ENCODE measurements around the gene COL17A1.

COL17A1 gene

GRCh38 chr10:104092749-104093148, 7.1 kb upstream of the COL17A1 start:
- DNase-seq, result no peak

GRCh38 chr10:104090611-104091010, 4.9 kb upstream of the COL17A1 start:
- no peak for DNase-seq

GRCh38 chr10:104089621-104090020, 3.9 kb upstream of the COL17A1 start:
- no peak for DNase-seq

GRCh38 chr10:104088239-104088638, 2.6 kb upstream of the COL17A1 start:
- no peak for DNase-seq

- no peak for DNase-seq
Observed at GRCh38 chr10:104084482-104085142, 1.1 kb downstream of the COL17A1 start.

GRCh38 chr10:104081998-104082397, 3.7 kb downstream of the COL17A1 start:
- DNase-seq, result no peak

GRCh38 chr10:104080762-104081161, 4.9 kb downstream of the COL17A1 start:
- DNase-seq, result no peak

GRCh38 chr10:104077663-104078151, 8.0 kb downstream of the COL17A1 start:
- no peak for DNase-seq

- no peak for DNase-seq
Observed at GRCh38 chr10:104077247-104077646, 8.4 kb downstream of the COL17A1 start.

- no peak for DNase-seq
Observed at GRCh38 chr10:104076743-104077160, 8.9 kb downstream of the COL17A1 start.

- no peak for DNase-seq
Observed at GRCh38 chr10:104074505-104074904, 11.2 kb downstream of the COL17A1 start.

- no peak for DNase-seq
Observed at GRCh38 chr10:104072786-104073185, 12.9 kb downstream of the COL17A1 start.

- DNase-seq, result no peak
Observed at GRCh38 chr10:104069613-104070012, 16.1 kb downstream of the COL17A1 start.

GRCh38 chr10:104067525-104067924, 18.2 kb downstream of the COL17A1 start:
- DNase-seq, result no peak

- no peak for DNase-seq
Observed at GRCh38 chr10:104066945-104067344, 18.7 kb downstream of the COL17A1 start.

- DNase-seq, result no peak
Observed at GRCh38 chr10:104065748-104066147, 19.9 kb downstream of the COL17A1 start.

GRCh38 chr10:104061196-104061595, 24.5 kb downstream of the COL17A1 start:
- DNase-seq, result no peak

GRCh38 chr10:104059364-104059763, 26.3 kb downstream of the COL17A1 start:
- DNase-seq, result no peak

- no peak for DNase-seq
Observed at GRCh38 chr10:104057717-104058116, 28.0 kb downstream of the COL17A1 start.

GRCh38 chr10:104056619-104057273, 28.9 kb downstream of the COL17A1 start:
- DNase-seq, result no peak

- DNase-seq, result no peak
Observed at GRCh38 chr10:104054430-104054829, 31.2 kb downstream of the COL17A1 start.

GRCh38 chr10:104053201-104053600, 32.5 kb downstream of the COL17A1 start:
- DNase-seq, result no peak

GRCh38 chr10:104052431-104052830, 33.2 kb downstream of the COL17A1 start:
- DNase-seq, result no peak

- no peak for DNase-seq
Observed at GRCh38 chr10:104049504-104050250, 36.0 kb downstream of the COL17A1 start.
